Glutamatergic neuron (in vitro differentiated cells): ENCODE results near the gene MBTPS2. TPM values are rescaled to one million over a fixed set of nuclear protein-coding genes. Genes with fewer than 3 reads are reported as not detected.

Source experiments
- DNase-seq: peaks from one replicate; pipeline ENCODE4 v3.0.0; 2022
- H3K27ac Mint-ChIP-seq: one replicate; pipeline ENCODE4 v1.8.0; 2020; ENCODE audit warnings: mild to moderate bottlenecking, mixed read lengths, inconsistent platforms; ENCODE audit not compliant: unreplicated experiment
- H3K27me3 Mint-ChIP-seq: one replicate; pipeline ENCODE4 v1.8.0; 2020; ENCODE audit warnings: mild to moderate bottlenecking, moderate library complexity, mixed read lengths, inconsistent platforms; ENCODE audit not compliant: unreplicated experiment
- H3K36me3 Mint-ChIP-seq: one replicate; pipeline ENCODE4 v1.8.0; 2020; ENCODE audit warnings: mild to moderate bottlenecking, mixed read lengths, inconsistent platforms; ENCODE audit not compliant: unreplicated experiment
- H3K4me1 Mint-ChIP-seq: one replicate; pipeline ENCODE4 v1.8.0; 2020; ENCODE audit warnings: mild to moderate bottlenecking, low read depth, mixed read lengths, inconsistent platforms; ENCODE audit not compliant: unreplicated experiment
- H3K4me3 Mint-ChIP-seq: one replicate; pipeline ENCODE4 v1.8.0; 2020; ENCODE audit warnings: mild to moderate bottlenecking, mixed read lengths, inconsistent platforms; ENCODE audit not compliant: unreplicated experiment
- H3K9me3 Mint-ChIP-seq: one replicate; pipeline ENCODE4 v1.8.0; 2020; ENCODE audit warnings: mild to moderate bottlenecking, moderate library complexity, mixed read lengths, inconsistent platforms; ENCODE audit not compliant: unreplicated experiment
- CTCF ChIP-seq: fragments of 200-600 bp; sonication (generic); IDR thresholded peaks from one replicate; pipeline ENCODE4 v1.5.0; 2021; ENCODE audit not compliant: partially characterized antibody, unreplicated experiment
- total RNA-seq: library from RNA; stranded (reverse); fragmentation: NEBNext Ultra II Directional; extraction: Animal tissue kit (Norgen Biotek cat#: 25700); gene quantifications from one replicate; pipeline ENCODE4 v1.2.1, GENCODE V29; 2021; ENCODE audit not compliant: unreplicated experiment

Gene MBTPS2
- total RNA-seq, 1 donor from 2014 or later: 22.3 TPM

GRCh38 chrX:21881881-21882574 is 42.6 kb downstream of the MBTPS2 start:
- no peaks in the 10 kb centered on the region for H3K36me3 Mint-ChIP-seq
- no peak overlapping the region for H3K4me3 Mint-ChIP-seq

GRCh38 chrX:21883258-21883657 is 43.8 kb downstream of the MBTPS2 start:
- H3K27ac Mint-ChIP-seq: no peak overlapping the region
- DNase-seq: no peak

More at GRCh38 chrX:21881881-21882574, 42.6 kb downstream of the MBTPS2 start:
- TF ChIP-seq CTCF: no peak
- Mint-ChIP-seq H3K27ac (no peak overlapping the region), H3K9me3 (no peaks in the 10 kb centered on the region), H3K4me1 (peaks cover 1% of the 10 kb centered on the region), H3K27me3 (no peaks in the 10 kb centered on the region)
- no peak for DNase-seq

GRCh38 chrX:21885568-21885967 is 46.2 kb downstream of the MBTPS2 start:
- Mint-ChIP-seq H3K9me3 (no peaks in the 10 kb centered on the region), H3K27ac (no peak overlapping the region), H3K27me3 (no peaks in the 10 kb centered on the region), H3K4me3 (no peak overlapping the region), H3K4me1 (peaks cover 1% of the 10 kb centered on the region), H3K36me3 (no peaks in the 10 kb centered on the region)
- DNase-seq: no peak
- no peak for TF ChIP-seq CTCF

More at GRCh38 chrX:21883258-21883657, 43.8 kb downstream of the MBTPS2 start:
- H3K4me1 Mint-ChIP-seq: peaks cover 1% of the 10 kb centered on the region
- H3K36me3 Mint-ChIP-seq: no peaks in the 10 kb centered on the region
- no peaks in the 10 kb centered on the region for H3K9me3 Mint-ChIP-seq
- H3K4me3 Mint-ChIP-seq: no peak overlapping the region
- no peaks in the 10 kb centered on the region for H3K27me3 Mint-ChIP-seq
- no peak for TF ChIP-seq CTCF

GRCh38 chrX:21905313-21905712 is 65.9 kb downstream of the MBTPS2 start:
- no peak for DNase-seq
- Mint-ChIP-seq H3K4me3 (no peak overlapping the region), H3K27ac (no peak overlapping the region), H3K9me3 (no peaks in the 10 kb centered on the region), H3K27me3 (no peaks in the 10 kb centered on the region), H3K36me3 (no peaks in the 10 kb centered on the region), H3K4me1 (no peaks in the 10 kb centered on the region)
- TF ChIP-seq CTCF: no peak

- H3K27me3 Mint-ChIP-seq: no peaks in the 10 kb centered on the region
- no peak overlapping the region for H3K27ac Mint-ChIP-seq
- H3K4me3 Mint-ChIP-seq: no peak overlapping the region
- DNase-seq: no peak
- H3K36me3 Mint-ChIP-seq: no peaks in the 10 kb centered on the region
- no peaks in the 10 kb centered on the region for H3K9me3 Mint-ChIP-seq
- no peaks in the 10 kb centered on the region for H3K4me1 Mint-ChIP-seq
- no peak for TF ChIP-seq CTCF
Observed at GRCh38 chrX:21905953-21906352, 66.5 kb downstream of the MBTPS2 start.
